K562 (cell line): ENCODE results near the gene C15orf61. TPM values are rescaled to one million over a fixed set of nuclear protein-coding genes. Genes with fewer than 3 reads are reported as not detected.

ENCODE experiments used
- CCNT2 ChIP-seq: IDR thresholded peaks from 2 replicates; pipeline ENCODE4 v1.6.1; 2011; ENCODE audit warnings: borderline replicate concordance, low read depth, mild to moderate bottlenecking, moderate library complexity, mixed read lengths, low read length; ENCODE audit not compliant: insufficient read length; ENCODE audit errors: extremely low read depth
- EZH2 ChIP-seq: IDR thresholded peaks from 2 replicates; pipeline ENCODE4 v1.6.1; 2012; ENCODE audit warnings: low read depth, mild to moderate bottlenecking, inconsistent platforms, low read length, borderline replicate concordance
- GATAD2A ChIP-seq: fragments of 450-650 bp; IDR thresholded peaks from 2 replicates; pipeline ENCODE4 v1.6.1; 2017
- KLF1 ChIP-seq: fragments of 450-650 bp; IDR thresholded peaks from 2 replicates; pipeline ENCODE4 v1.6.1; 2016; ENCODE audit warnings: missing genetic modification characterization, missing compliant biosample characterization
- MITF ChIP-seq: IDR thresholded peaks from 2 replicates; pipeline ENCODE4 v1.6.1; 2014; ENCODE audit warnings: antibody characterized with exemption
- MNT ChIP-seq, 2 experiments: fragments of 450-650 bp; conservative IDR thresholded peaks; 2 replicates each; pipeline ENCODE4 v1.6.1; 2017; ENCODE audit warnings: mild to moderate bottlenecking in 2 of 2, moderate library complexity in 2 of 2
- MTA3 ChIP-seq: fragments of 450-650 bp; formaldehyde crosslinking; IDR thresholded peaks from 2 replicates; pipeline ENCODE4 v1.6.1; 2017; ENCODE audit warnings: mild to moderate bottlenecking, borderline replicate concordance
- POLR2H ChIP-seq: IDR thresholded peaks from 2 replicates; pipeline ENCODE4 v1.6.1; 2016; ENCODE audit warnings: missing genetic modification characterization, low read depth, mild to moderate bottlenecking, control low read depth, missing compliant biosample characterization, moderate library complexity
- RHOXF2B ChIP-seq: fragments of 250-450 bp; sonication (Bioruptor Pico); conservative IDR thresholded peaks from 2 replicates; pipeline ENCODE4 v1.5.1; 2021
- SIN3A ChIP-seq, 2 experiments: fragments of 150-350 bp in 1 of 2; IDR thresholded peaks; 2 replicates each; pipeline ENCODE4 v1.6.1; 2011 to 2016; ENCODE audit warnings: borderline replicate concordance in 2 of 2, low read depth in 2 of 2, low read length in 2 of 2, mild to moderate bottlenecking in 2 of 2, moderate library complexity in 2 of 2; ENCODE audit not compliant: control insufficient read depth in 1 of 2
- SNAPC5 ChIP-seq: fragments of 250-450 bp; sonication (Bioruptor Pico); IDR thresholded peaks from 2 replicates; pipeline ENCODE4 v1.8.0; 2021; ENCODE audit warnings: moderate library complexity, mild to moderate bottlenecking, inconsistent platforms
- TCF15 ChIP-seq: fragments of 250-450 bp; sonication (Bioruptor Pico); IDR thresholded peaks from 2 replicates; pipeline ENCODE4 v1.8.0; 2022; ENCODE audit warnings: moderate library complexity, mild to moderate bottlenecking, inconsistent platforms
- ZNF23 ChIP-seq: fragments of 250-450 bp; sonication (Bioruptor Pico); IDR thresholded peaks from 2 replicates; pipeline ENCODE4 v1.4.0; 2020; ENCODE audit warnings: mild to moderate bottlenecking
- ZNF592 ChIP-seq: fragments of 450-650 bp; IDR thresholded peaks from 2 replicates; pipeline ENCODE4 v1.6.1; 2017; ENCODE audit warnings: antibody characterized with exemption, mild to moderate bottlenecking
- polyA plus RNA-seq, 8 experiments: library from polyadenylated mRNA; depleted of rRNA in 4 of 8; stranded (reverse) in 5 of 8; unstranded in 3 of 8; fragments of >200 nt; fragmentation: Nextera tagmentation in 2 of 8; fragmentation: Illumina TruSeq in 1 of 8; extraction: Ambion mirVana in 2 of 8; extraction: Trizol in 1 of 8; gene quantifications; 2 replicates each; pipeline versions ENCODE4 v1.2.1 to v1.2.3, GENCODE V29; 2011 to 2014; ENCODE audit warnings: inconsistent platforms in 1 of 8, missing spikeins in 1 of 8
- total RNA-seq, 7 experiments: library from RNA; depleted of rRNA in 6 of 7; stranded (reverse); fragments of >200 nt in 6 of 7; fragmentation: Illumina TruSeq in 2 of 7; extraction: Trizol in 2 of 7; gene quantifications; 2 replicates each; pipeline versions ENCODE4 v1.2.1 to v1.2.3, GENCODE V29; 2011 to 2021; ENCODE audit warnings: low replicate concordance in 1 of 7

C15orf61 gene
- total and polyA plus RNA-seq, 9 of the 15 experiments (the other 6 are each of a cell fraction or from before 2014, with no cell fraction given), result 1.6 to 10.5 (median 4.3) TPM

- no peak for TF ChIP-seq TCF15 (CRISPR knock-in tag)
- peak; percentile 78 for TF ChIP-seq CCNT2
- TF ChIP-seq GATAD2A, result no peak
- peak; percentile 45; the same call in 1 of the 2 replicates for TF ChIP-seq KLF1 (tag)
- no peak for TF ChIP-seq SNAPC5 (CRISPR knock-in tag)
- peak; percentile 20 to 29; a peak in 1 of 4 replicates for TF ChIP-seq SIN3A (IDR thresholded peaks at IDR 0.05; ENCODE audit: borderline replicate concordance in 2 of 2, control insufficient read depth in 1 of 2, low read depth in 2 of 2, low read length in 2 of 2)
- no peak for TF ChIP-seq RHOXF2B
- peak; percentile 32; the same call in 1 of the 2 replicates for TF ChIP-seq MITF
- peak; percentile 89 to 95 for TF ChIP-seq MNT (conservative IDR thresholded peaks at IDR 0.05)
- peak; percentile 80 for TF ChIP-seq ZNF592
- TF ChIP-seq MTA3, result peak; percentile 85; the same call in 1 of the 2 replicates
- peak; percentile 62 for TF ChIP-seq POLR2H (tag)
- TF ChIP-seq EZH2, result no peak
- no peak for TF ChIP-seq ZNF23
These were observed at the start of gene C15orf61 (continued) for GRCh38 chr15:67521029-67521782.
